IMR-90 (cell line): ENCODE data around the gene XRCC5.

Source experiments
- BHLHE40 ChIP-seq: fragments of 150-350 bp; IDR thresholded peaks from 2 replicates; pipeline ENCODE4 v1.6.1; 2016; ENCODE audit warnings: mild to moderate bottlenecking, low read depth, low read length
- CEBPB ChIP-seq: IDR thresholded peaks from 2 replicates; pipeline ENCODE4 v1.6.1; 2012; ENCODE audit warnings: low read depth, low read length, improper control_type of control experiment
- MAZ ChIP-seq: IDR thresholded peaks from 2 replicates; pipeline ENCODE4 v1.6.1; 2012; ENCODE audit warnings: low read depth, mild to moderate bottlenecking, low read length, improper control_type of control experiment, moderate library complexity, borderline replicate concordance
- POLR2A ChIP-seq: IDR thresholded peaks from 2 replicates; pipeline ENCODE4 v1.6.1; 2012; ENCODE audit warnings: mild to moderate bottlenecking, low read depth, low read length
- RFX5 ChIP-seq: IDR thresholded peaks from 2 replicates; pipeline ENCODE4 v1.8.0; 2012; ENCODE audit warnings: low read depth, mild to moderate bottlenecking, low read length, moderate library complexity
- SMC3 ChIP-seq: fragments of 150-350 bp; IDR thresholded peaks from 2 replicates; pipeline ENCODE4 v1.6.1; 2016; ENCODE audit warnings: low read depth, mild to moderate bottlenecking, antibody characterized with exemption, low read length, moderate library complexity
- TF ChIP-seq, protein P1 (sequence below): conservative IDR thresholded peaks from 2 replicates; pipeline ENCODE4 v1.5.1; 2012; ENCODE audit warnings: mild to moderate bottlenecking, low read depth, low read length, improper control_type of control experiment
- TF ChIP-seq, protein P2 (sequence below): fragments of 150-350 bp; IDR thresholded peaks from 2 replicates; pipeline ENCODE4 v1.6.1; 2016; ENCODE audit warnings: low read depth, mild to moderate bottlenecking, low read length, moderate library complexity, borderline replicate concordance

DNA sequence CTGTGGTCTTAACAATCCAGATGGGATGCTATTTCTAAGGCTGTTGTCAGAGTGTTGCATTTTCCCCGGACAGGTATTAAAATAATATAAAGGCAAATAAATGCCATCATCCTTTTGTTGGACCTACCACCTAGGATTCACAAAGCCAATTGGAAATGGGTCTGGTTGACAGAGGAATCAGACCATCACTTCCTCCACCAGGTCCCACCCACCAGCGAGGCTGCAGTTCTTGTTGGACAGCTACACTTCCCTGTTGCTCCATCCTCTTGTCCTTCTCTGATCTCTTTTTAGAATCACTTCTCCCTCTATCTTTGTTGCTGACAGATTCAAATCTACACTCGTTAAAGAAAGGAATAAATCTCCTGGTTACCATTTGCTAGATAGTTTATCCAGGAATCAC lies 26.3 kb upstream of the XRCC5 start:
- no peak for TF ChIP-seq BHLHE40
- TF ChIP-seq, protein P1, sequence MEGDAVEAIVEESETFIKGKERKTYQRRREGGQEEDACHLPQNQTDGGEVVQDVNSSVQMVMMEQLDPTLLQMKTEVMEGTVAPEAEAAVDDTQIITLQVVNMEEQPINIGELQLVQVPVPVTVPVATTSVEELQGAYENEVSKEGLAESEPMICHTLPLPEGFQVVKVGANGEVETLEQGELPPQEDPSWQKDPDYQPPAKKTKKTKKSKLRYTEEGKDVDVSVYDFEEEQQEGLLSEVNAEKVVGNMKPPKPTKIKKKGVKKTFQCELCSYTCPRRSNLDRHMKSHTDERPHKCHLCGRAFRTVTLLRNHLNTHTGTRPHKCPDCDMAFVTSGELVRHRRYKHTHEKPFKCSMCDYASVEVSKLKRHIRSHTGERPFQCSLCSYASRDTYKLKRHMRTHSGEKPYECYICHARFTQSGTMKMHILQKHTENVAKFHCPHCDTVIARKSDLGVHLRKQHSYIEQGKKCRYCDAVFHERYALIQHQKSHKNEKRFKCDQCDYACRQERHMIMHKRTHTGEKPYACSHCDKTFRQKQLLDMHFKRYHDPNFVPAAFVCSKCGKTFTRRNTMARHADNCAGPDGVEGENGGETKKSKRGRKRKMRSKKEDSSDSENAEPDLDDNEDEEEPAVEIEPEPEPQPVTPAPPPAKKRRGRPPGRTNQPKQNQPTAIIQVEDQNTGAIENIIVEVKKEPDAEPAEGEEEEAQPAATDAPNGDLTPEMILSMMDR = no peak
- TF ChIP-seq POLR2A = no peak
- no peak for TF ChIP-seq CEBPB
- TF ChIP-seq MAZ = no peak
- TF ChIP-seq RFX5 = no peak
- TF ChIP-seq, protein P2, sequence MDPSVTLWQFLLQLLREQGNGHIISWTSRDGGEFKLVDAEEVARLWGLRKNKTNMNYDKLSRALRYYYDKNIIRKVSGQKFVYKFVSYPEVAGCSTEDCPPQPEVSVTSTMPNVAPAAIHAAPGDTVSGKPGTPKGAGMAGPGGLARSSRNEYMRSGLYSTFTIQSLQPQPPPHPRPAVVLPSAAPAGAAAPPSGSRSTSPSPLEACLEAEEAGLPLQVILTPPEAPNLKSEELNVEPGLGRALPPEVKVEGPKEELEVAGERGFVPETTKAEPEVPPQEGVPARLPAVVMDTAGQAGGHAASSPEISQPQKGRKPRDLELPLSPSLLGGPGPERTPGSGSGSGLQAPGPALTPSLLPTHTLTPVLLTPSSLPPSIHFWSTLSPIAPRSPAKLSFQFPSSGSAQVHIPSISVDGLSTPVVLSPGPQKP = no peak
- TF ChIP-seq SMC3 = no peak
